Astrocyte (in vitro differentiated cells and primary cell): ENCODE results near the gene HMCN1.

Experiments
- CTCF ChIP-seq: IDR thresholded peaks from 2 replicates; pipeline ENCODE4 v1.5.1; 2011; ENCODE audit warnings: low read depth, mild to moderate bottlenecking, inconsistent platforms, low read length, moderate library complexity; ENCODE audit not compliant: insufficient read depth
- EZH2 ChIP-seq: IDR thresholded peaks from 2 replicates; pipeline ENCODE4 v1.6.1; 2012; ENCODE audit warnings: mild to moderate bottlenecking, low read length, inconsistent platforms; ENCODE audit not compliant: insufficient read depth

GRCh38 chr1:185840880-185841279 lies 106.7 kb downstream of the HMCN1 start:
- no peak for TF ChIP-seq CTCF
- TF ChIP-seq EZH2 = no peak
